ENCODE results near the gene UBR7.
A peak's percentile ranks its signal among the peaks of the same experiment; 100 is the strongest.

UBR7 gene

GRCh38 chr14:93183596-93184317 is 23.3 kb upstream of the UBR7 start:
- peaks cover 7 to 12% of the 10 kb centered on the region in 2 donors for H3K36me3 Mint-ChIP-seq
- H3K27ac Mint-ChIP-seq = peak overlapping the region; percentile 95
- H3K4me1 Mint-ChIP-seq = peaks cover 16 to 28% of the 10 kb centered on the region in 2 donors
- no peak for ATAC-seq (replicated peaks)
- H3K9me3 Mint-ChIP-seq = no peaks in the 10 kb centered on the region
- no peaks in the 10 kb centered on the region for H3K27me3 Mint-ChIP-seq
- peak overlapping the region; percentile 90 to 93 for H3K4me3 Mint-ChIP-seq
- DNase-seq = no peak

DNA sequence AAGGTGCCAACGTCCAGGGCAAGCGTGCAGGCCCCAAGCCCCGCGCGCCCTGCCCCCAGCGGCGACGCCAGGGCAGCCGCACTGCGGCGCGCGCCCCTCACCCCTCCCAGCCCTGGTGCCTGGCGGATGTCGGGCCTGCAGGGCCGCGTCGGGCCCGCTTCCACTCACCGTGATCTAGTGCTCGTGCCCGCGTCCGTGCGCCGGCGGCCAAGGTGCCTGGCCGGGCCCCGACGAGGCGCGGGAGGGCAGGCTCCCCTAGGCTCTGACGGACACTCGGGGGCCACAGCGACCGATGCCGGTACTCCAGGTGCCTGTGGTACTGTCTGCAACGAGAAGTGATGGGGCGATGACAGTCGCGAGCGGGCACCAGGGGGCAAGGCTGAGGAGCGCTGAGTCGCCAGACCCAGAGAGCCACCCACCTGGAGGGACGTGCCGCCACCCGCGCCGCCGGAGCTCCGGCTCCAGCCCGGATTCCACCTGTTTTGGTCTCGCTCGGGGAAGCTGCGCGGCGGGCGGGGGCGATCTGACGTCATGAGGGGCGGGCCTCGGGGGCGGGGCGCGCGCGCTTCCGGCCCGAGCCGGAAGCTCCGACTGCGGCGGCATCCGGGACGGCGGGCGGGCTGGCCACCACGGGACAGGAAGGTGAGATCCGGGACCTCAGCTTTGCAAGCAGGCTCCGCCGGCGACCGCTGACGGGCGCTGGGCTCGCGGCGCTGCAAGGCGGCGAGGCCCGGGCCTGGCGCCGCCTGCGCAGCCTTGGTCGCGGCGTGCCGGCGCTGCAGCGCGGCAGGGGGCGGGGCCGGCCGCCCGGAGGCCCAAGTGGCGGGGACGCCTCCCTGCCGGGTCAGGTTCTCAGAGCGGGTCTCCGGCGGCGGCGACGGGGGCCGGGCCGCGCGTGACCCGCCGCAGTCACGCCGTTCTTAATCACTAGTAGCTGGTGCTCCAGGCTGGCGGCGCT is 22.4 kb upstream of the UBR7 start, which contains the start of the genes LYSET and MOAP1:
Gene LYSET (plus strand): TSS at position 927 of the 958 bp plus-strand sequence. CDS start 89 bp downstream, outside the sequence.
Gene MOAP1 (minus strand): TSS at position 507 of the 958 bp plus-strand sequence. CDS start 655 bp downstream, outside the sequence.
- DNase-seq = peak; percentile 85
- H3K4me3 Mint-ChIP-seq = peak within 1 kb of the TSS; percentile 91 to 93
- peak; percentile 90 to 92 for ATAC-seq (replicated peaks)
- no peaks in the 10 kb centered on the region for H3K27me3 Mint-ChIP-seq
- H3K27ac Mint-ChIP-seq = peak within 1 kb of the TSS; percentile 95
- H3K4me1 Mint-ChIP-seq = peaks cover 17 to 28% of the 10 kb centered on the region in 2 donors
- no peaks in the 10 kb centered on the region for H3K9me3 Mint-ChIP-seq
- H3K36me3 Mint-ChIP-seq = peaks cover 8 to 18% of the 10 kb centered on the region in 2 donors

DNA sequence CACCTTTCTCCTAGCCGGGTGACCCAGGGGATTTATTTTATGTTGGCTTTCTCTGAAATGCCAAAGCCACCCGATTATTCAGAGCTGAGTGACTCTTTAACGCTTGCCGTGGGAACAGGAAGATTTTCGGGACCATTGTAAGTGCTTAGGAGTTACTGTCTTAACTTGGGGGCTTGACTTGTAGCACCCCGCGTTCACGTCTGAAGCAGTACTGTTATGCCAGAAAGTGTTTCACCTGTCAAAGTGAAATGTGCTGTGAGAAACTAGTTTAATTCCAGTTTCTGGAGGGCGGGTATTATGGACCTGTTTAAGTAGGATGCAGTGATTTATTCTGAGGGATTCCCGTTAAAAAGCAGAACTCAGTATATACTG is 21.7 kb upstream of the UBR7 start:
- no peak for DNase-seq
- ATAC-seq (replicated peaks) = peak in 1 of 2 donors; percentile 1

DNA sequence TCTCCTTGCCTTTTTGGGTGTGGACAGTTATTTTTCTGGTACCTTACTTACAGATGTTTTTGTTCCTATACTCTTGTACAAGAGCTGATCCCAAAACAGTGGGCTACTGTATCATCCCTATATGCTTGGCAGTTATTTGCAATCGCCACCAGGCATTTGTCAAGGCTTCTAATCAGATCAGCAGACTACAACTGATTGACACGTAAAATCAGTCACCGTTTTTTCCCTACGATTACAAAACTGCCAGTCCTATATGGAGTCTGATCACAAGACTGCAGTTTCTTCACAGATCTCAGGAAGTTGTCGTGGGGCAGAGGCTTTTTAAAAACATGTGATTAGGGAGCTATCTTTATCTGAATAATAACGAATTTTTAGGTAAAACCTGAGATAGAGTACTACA is 20.6 kb upstream of the UBR7 start:
- ATAC-seq (replicated peaks) (no peak), DNase-seq (no peak)
- peak overlapping the region in 1 of 2 donors; percentile 29 for H3K4me3 Mint-ChIP-seq
- H3K9me3 Mint-ChIP-seq = no peaks in the 10 kb centered on the region
- H3K36me3 Mint-ChIP-seq = peaks cover 8 to 22% of the 10 kb centered on the region in 2 donors
- no peaks in the 10 kb centered on the region for H3K27me3 Mint-ChIP-seq
- H3K27ac Mint-ChIP-seq = no peak overlapping the region
- peaks cover 19 to 28% of the 10 kb centered on the region in 2 donors for H3K4me1 Mint-ChIP-seq

More for the DNA sequence above, 21.7 kb upstream of the UBR7 start:
- peaks cover 8 to 18% of the 10 kb centered on the region in 2 donors for H3K36me3 Mint-ChIP-seq
- no peaks in the 10 kb centered on the region for H3K27me3 Mint-ChIP-seq
- H3K4me3 Mint-ChIP-seq = peak overlapping the region; percentile 91 to 93
- peaks cover 17 to 28% of the 10 kb centered on the region in 2 donors for H3K4me1 Mint-ChIP-seq
- H3K9me3 Mint-ChIP-seq = no peaks in the 10 kb centered on the region
- peak overlapping the region; percentile 95 for H3K27ac Mint-ChIP-seq

- Mint-ChIP-seq H3K27me3 (no peaks in the 10 kb centered on the region), H3K9me3 (no peaks in the 10 kb centered on the region), H3K36me3 (peaks cover 5 to 18% of the 10 kb centered on the region in 2 donors), H3K4me3 (no peak overlapping the region), H3K4me1 (peaks cover 17 to 28% of the 10 kb centered on the region in 2 donors), H3K27ac (no peak overlapping the region)
- ATAC-seq (replicated peaks) (no peak), DNase-seq (no peak)
Measured at GRCh38 chr14:93186956-93187355, 20.1 kb upstream of the UBR7 start.

DNA sequence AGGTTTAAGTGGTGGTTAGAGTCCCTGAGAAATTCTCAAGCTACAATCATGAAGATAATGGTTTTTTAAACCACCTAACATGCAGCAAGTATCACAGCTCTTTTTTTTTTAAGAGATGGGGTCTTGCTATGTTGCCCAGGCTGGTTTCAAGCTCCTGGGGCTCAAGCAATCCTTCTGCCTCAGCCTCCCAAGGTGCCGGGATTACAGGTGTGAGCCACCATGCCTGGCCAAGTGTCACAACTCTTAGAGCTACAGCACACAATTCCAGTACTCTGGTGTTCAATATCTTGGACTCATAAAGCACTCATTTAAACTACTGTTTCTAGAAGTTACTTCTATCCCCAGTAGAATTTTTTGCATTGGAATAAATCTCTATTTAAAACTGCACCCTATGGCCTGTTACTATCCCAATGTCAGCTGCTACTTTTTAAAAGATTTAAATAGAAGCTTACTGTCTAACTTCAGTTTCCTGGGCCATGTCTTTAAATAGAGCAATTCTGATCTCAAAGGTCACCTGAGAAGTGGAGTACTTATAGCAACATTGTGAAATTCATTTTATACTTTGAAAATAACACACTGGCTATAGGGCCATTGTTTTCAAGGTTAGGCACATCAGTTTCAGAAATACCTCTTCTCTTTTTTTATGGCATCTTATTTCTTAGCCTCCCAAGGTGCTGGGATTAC is 11.6 kb upstream of the UBR7 start:
- peaks cover 0 to 2% of the 10 kb centered on the region in 2 donors for H3K4me1 Mint-ChIP-seq
- DNase-seq (no peak), ATAC-seq (replicated peaks) (no peak)
- H3K27me3 Mint-ChIP-seq = no peaks in the 10 kb centered on the region
- peak overlapping the region; percentile 25 for H3K27ac Mint-ChIP-seq
- H3K4me3 Mint-ChIP-seq = no peak overlapping the region
- H3K36me3 Mint-ChIP-seq = peaks cover 5 to 9% of the 10 kb centered on the region in 2 donors
- H3K9me3 Mint-ChIP-seq = no peaks in the 10 kb centered on the region

GRCh38 chr14:93199031-93199430 is 8.0 kb upstream of the UBR7 start:
- Mint-ChIP-seq H3K27me3 (no peaks in the 10 kb centered on the region), H3K4me3 (no peak overlapping the region), H3K4me1 (peaks cover 0 to 1% of the 10 kb centered on the region in 2 donors), H3K36me3 (peaks cover 5 to 7% of the 10 kb centered on the region in 2 donors), H3K27ac (no peak overlapping the region), H3K9me3 (no peaks in the 10 kb centered on the region)
- ATAC-seq (replicated peaks) = no peak
- DNase-seq = no peak

DNA sequence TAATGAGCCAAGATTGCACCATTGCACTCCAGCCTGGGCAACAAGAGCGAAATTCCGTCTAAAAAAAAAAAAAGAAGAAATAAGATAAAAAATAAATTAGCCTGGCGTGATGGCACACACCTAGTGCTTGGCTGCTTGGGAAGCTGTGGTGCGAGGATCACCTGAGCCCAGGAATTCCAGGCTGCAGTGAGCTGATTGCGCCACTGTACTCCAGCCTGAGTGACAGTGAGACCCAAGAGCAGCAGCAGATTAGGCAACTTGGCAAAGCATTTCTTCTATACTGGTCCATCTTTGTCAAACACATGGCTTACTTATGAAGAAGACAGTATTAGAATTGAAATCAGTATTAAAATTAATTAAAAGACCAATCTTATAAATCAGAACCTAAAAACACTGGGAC is 6.5 kb upstream of the UBR7 start:
- H3K4me1 Mint-ChIP-seq = peaks cover 3 to 16% of the 10 kb centered on the region in 2 donors
- no peak overlapping the region for H3K4me3 Mint-ChIP-seq
- H3K36me3 Mint-ChIP-seq = peaks cover 11 to 15% of the 10 kb centered on the region in 2 donors
- H3K27me3 Mint-ChIP-seq = no peaks in the 10 kb centered on the region
- DNase-seq (no peak), ATAC-seq (replicated peaks) (no peak)
- H3K27ac Mint-ChIP-seq = no peak overlapping the region
- H3K9me3 Mint-ChIP-seq = no peaks in the 10 kb centered on the region

DNA sequence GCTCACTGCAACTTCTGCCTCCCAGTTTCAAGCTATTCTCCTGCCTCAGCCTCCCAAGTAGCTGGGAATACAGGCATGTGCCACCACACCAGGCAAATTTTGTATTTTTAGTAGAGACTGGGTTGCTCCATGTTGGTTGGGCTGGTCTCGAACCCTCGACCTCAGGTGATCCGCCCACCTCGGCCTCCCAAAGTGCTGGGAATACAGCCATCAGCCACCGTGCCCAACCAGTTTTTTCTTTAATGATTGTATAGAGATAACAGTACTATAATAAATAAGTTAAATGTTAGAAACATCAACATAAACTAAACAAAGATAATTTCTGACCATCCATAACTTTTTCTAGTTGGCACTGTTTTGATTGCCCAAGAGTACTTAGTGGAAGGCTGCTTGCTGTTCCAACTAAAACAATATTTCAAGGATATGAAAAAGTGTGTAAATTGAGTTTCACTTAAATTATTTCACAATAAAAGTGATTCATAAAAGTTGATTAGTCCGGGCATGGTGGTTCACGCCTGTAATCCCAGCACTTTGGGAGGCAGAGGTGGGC is 5.8 kb upstream of the UBR7 start:
- no peaks in the 10 kb centered on the region for H3K27me3 Mint-ChIP-seq
- no peaks in the 10 kb centered on the region for H3K9me3 Mint-ChIP-seq
- H3K27ac Mint-ChIP-seq = no peak overlapping the region
- H3K36me3 Mint-ChIP-seq = peaks cover 11 to 15% of the 10 kb centered on the region in 2 donors
- DNase-seq (no peak), ATAC-seq (replicated peaks) (no peak)
- peaks cover 3 to 22% of the 10 kb centered on the region in 2 donors for H3K4me1 Mint-ChIP-seq
- H3K4me3 Mint-ChIP-seq = no peak overlapping the region

DNA sequence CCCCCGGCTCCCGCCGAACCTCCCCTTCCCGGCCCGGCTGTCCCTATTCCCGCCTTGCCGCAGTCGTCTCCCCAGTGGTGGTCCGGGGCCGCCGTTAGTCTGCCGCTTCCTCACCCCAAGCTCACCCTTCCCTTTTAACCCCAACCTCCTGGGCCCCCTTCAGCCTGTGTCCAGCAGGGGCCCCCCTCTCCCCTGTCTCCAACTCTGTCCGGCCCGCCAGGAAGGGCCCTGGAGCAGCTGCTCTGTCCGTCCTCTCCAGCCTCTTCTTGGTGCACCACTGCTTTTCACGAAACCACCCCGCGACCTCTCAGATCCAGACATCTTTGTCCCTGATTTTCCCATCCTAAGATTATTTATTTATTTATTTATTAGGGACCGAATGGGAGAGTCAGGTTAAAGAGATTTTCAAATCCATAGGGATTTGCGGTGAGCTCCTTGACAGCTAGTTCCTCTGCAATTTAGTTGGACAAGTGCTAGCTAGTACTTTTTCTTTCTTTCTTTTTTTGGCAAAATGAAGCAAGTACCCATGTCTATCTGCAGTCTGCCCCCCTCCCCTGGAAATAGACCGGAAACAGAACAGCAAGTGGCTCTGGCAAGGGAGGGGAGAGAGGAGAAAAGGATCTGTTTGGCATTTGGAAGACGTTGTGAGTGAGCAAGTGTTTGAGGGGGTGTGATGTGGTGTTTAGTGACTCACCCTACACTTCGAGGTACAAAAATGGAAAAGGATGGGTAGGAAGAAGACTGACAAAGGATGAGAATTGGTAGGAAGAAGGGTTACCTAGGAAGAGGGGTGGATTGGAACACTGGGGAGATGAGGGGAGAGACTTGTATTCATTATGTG is 632 bp downstream of the UBR7 start:
- H3K9me3 Mint-ChIP-seq = no peaks in the 10 kb centered on the region
- peaks cover 16 to 60% of the 10 kb centered on the region in 2 donors for H3K4me1 Mint-ChIP-seq
- H3K4me3 Mint-ChIP-seq = peak overlapping the region; percentile 95 to 98
- H3K36me3 Mint-ChIP-seq = peaks cover 11 to 27% of the 10 kb centered on the region in 2 donors
- ATAC-seq (replicated peaks) (peak; percentile 53 to 71), DNase-seq (peak; percentile 32)
- no peaks in the 10 kb centered on the region for H3K27me3 Mint-ChIP-seq
- H3K27ac Mint-ChIP-seq = peak overlapping the region; percentile 42

GRCh38 chr14:93212432-93212831 is 5.4 kb downstream of the UBR7 start:
- Mint-ChIP-seq H3K4me1 (peaks cover 8 to 35% of the 10 kb centered on the region in 2 donors), H3K9me3 (no peaks in the 10 kb centered on the region), H3K36me3 (peaks cover 12 to 31% of the 10 kb centered on the region in 2 donors), H3K4me3 (no peak overlapping the region), H3K27me3 (no peaks in the 10 kb centered on the region), H3K27ac (no peak overlapping the region)
- peak; percentile 52 to 68 for ATAC-seq (replicated peaks)
- no peak for DNase-seq

DNA sequence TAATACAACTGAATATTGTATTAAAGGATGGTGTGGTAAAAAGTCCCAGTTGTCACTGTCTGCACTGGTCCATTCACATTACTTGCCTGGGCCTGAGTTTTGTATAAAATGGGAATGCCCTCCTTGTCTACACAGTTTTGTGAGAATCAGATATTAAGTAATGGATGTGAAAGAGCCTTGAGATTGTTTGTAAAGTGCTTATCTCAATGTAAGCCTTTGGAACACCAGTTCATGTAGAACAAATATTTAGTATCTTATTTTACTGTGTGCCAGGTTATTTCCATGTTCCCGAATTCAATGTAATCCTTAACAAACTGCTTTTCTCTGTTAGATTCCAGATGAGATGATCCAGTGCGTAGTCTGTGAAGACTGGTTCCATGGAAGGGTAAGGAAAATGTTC is 7.5 kb downstream of the UBR7 start:
- no peak overlapping the region for H3K27ac Mint-ChIP-seq
- no peaks in the 10 kb centered on the region for H3K9me3 Mint-ChIP-seq
- peaks cover 16 to 40% of the 10 kb centered on the region in 2 donors for H3K36me3 Mint-ChIP-seq
- no peak for ATAC-seq (replicated peaks)
- H3K27me3 Mint-ChIP-seq = no peaks in the 10 kb centered on the region
- DNase-seq = no peak
- no peak overlapping the region for H3K4me3 Mint-ChIP-seq
- H3K4me1 Mint-ChIP-seq = peaks cover 5 to 16% of the 10 kb centered on the region in 2 donors

All from stimulated activated naive B cell treated with anti-CD40 and anti-IgM and Interleukin-4, amounts not matched to agents 10 μg/mL and 1 μg/mL and 100 μg/mL, for 72 hours (primary cell).